Left hindlimb (tissue), 1 donor: ENCODE results near the gene BARX1.
"Not testable (repeated sequence)": the region's sequence is repeated elsewhere in the genome, so short reads cannot be mapped to it uniquely, and the experiment has no call there.

Experiments used
- DNase-seq: peaks from one replicate; pipeline ENCODE4 v3.0.0-alpha.2; 2018

BARX1 gene

DNA sequence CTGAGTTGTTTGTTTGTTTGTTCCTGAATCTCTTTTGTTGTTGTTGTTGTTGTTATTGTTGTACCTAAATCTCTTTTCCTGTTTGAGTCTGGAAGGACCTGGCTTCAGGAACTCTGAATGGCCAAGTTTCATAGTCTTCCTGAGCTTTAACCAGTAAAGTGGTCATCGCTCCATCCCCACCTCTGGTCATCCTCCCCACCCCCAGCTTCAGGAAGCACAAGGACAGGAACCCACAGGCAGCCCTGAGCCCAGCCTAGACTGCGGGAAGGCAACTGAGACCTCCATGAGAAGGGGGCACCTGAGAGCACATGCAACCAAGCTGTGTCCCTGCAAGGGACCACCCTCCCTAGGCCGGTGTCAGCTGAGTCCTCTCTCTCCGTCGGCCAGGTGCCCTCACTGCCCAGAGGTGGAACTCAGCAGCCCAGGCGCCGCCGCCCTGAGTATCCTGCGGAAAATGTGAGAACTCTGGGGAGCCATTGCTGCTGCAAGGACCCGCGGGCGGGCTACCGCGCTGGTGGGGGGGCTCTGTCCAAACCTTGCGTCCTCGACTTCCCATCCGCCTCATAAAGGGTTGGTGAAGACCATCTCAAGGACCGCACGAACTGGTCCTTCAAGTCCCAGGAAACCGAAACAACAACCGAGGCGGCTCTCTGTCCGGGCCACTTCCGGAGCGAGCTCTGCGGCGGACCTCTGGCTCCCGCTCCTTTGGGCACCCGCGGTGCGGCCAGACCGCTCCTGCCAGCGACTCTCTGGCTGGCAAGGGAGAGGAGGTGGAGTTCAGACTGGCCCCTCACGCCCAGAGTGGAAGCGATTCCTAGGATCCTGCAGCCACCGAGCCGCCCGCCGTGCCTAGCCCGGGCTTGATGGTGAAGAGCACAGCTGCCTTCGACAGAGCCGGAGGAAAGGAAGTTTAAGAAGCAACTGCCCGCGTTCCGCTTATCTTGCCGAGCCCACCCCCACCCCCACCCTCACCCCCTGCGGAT, 4.2 kb downstream of the BARX1 start:
- no peak for DNase-seq

- no peak for DNase-seq
Observed at GRCh38 chr9:93949694-93950449, 5.3 kb downstream of the BARX1 start.

- no peak for DNase-seq
Observed at GRCh38 chr9:93949073-93949693, 6.0 kb downstream of the BARX1 start.

DNA sequence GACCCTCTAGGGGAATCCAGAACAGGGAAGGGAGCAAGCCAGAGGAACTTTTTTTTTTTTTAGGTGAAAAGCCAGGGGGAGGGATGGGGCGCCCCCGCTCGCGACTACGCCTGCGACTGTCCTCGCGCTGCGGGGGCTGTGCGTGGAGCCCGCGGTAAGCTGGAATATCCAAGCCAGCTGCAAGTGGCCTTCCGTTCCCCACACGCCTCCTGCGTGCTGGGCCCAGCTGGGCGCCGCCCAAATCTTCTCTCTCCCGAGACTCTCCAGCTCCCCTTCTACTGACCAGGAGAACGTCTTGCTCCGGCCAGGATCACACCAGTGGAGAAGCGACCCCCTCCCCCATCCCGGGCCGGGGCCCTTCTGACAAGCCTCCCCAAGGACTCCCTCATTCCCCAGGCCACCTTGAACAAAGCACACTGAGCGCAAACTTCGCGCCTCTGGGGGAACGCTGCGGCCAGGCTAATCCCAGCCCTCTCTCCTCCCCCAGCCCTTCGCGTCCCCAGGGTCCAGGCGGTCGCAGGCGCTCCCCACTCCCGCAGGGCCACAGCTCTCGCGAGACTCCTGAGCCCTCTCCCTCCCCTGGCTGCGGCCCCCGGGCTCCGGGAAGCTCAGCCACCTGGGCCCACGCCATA, 6.6 kb downstream of the BARX1 start:
- DNase-seq: no peak

DNA sequence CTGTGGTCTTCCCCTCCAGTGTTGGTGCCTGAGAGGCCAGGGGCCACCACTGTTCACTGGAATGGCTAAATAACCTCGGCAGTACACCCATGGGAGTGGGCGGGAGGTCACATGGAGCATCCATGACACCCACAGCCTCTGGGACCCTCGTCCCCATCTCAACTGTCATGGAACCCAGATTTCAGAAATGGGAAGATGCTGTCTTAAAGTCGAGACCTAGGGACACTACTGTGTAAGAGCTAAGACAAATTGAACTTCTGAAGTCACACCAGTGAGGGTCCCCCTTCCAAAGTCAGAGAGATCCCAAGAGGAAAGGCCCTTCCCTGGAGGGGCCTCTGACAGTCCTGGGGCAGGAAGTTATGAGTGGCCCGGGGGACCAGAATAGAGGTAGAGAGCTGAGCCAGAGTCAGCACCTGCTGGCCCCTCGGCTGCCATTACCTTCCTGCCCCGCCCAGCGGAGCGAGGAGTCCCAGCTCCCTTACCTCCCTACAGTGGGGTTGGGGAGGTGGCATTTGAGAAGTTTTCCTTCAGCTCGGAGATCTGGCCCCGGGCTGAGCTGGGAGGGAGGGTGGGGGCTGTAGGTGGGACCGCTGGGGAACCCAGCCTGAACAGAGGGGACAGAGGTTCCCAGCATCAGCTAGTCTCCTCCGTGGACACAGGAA, 7.6 kb downstream of the BARX1 start:
- no peak for DNase-seq

GRCh38 chr9:93946338-93946712, 8.8 kb downstream of the BARX1 start:
- DNase-seq: no peak

DNA sequence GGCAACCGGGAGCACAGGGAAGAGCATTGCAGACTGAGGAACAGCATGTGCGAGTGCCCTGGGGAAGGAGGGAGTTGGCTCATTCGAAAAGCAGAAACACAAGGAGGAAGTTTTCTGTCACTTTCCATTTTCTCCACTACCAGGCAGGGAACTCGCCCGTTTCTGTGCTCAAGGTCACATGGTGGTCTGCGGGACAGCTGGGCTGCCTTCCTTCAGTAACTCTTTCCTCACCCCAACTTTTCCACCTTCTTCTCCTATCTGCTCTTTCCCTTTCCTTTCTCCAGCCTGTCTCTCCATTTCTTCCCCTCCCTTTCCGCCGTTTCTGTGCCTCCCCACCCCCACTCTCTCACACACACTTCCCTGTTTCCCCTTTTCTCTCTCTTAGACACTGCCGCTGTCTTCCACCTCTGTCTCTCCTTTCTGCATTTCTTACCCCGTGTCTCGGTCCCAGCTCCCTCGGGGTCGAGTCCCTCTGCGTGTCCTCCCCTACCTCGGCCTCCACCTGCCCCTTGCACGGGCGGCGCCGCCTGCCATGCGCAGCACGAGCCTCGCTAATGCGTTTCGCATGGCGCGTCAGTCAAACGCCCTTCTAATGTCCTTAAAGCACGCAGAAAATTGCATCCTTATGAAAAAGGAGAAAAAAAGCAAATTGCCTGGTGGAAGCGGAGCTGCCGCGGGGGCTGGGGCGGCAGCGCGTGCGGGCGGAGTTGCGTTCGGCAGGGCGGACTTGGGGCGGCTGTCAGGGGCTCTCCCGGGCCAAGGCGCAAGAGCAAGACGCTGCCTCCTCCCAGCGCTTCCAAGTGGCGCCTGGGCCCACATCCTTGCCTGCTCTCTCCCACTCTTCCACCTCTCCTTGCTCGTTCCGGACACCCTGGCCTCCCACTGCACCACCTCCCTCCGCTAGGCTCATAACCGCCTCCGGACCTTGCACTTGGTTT, 9.5 kb downstream of the BARX1 start:
- no peak for DNase-seq

DNA sequence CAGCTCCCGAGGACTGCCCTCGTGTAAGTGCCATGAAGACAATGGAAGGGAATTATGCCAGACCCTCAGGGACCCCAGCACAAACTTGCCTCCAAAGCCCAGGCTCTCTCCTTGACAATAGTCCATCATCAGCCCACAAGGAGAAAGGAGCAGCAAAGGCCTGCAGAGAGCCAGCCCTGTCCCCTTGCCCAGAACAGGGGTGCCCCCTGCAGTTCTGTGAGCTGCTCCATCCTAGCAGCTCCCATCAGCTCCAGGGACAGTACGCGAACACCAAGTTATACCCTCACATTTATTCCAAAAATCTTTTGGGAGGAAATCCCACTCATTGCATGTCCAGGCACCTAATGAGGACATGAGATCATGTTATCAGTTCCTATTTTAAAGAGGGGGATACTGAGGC, 11.1 kb downstream of the BARX1 start:
- no peak for DNase-seq

GRCh38 chr9:93942161-93942560, 13.0 kb downstream of the BARX1 start:
- DNase-seq: no peak

DNA sequence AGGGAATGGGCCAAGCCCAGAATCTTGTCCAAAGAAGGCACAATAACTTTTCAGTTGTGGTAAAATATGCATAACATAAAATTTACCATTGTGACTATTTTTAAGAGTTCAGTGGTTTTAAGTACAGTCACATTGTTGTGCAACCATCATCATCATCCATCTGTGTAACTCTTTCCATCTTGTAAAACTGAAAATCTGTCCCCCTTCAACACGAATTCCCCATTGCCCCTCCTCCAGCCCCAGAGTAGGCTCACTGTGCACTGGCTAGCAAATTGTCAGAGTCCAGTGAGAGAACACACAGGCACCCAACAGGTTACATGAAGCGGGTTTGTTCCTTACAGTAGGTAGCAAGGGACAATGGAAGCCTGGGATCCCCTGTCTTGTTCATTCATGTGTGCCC, 13.7 kb downstream of the BARX1 start:
- DNase-seq: no peak

DNA sequence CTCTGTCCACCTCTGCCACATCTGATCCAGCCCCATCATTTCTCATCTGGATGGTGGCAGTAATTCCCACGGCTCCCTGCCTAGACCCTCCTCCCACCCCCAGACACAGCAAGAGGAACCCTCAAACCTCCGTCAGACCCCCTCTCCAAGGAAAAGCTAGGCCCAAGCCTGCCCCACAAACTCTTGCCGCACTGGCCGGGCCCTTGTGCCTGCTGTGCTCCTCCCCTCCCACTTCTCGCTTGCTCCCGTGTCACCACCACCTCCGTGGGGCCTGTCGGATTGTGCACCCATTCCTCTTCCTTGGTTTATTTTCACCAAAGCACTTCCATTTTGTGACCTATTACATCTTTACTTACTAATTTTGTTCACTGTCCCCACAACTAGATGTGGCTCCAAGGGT, 14.2 kb downstream of the BARX1 start:
- no peak for DNase-seq

DNA sequence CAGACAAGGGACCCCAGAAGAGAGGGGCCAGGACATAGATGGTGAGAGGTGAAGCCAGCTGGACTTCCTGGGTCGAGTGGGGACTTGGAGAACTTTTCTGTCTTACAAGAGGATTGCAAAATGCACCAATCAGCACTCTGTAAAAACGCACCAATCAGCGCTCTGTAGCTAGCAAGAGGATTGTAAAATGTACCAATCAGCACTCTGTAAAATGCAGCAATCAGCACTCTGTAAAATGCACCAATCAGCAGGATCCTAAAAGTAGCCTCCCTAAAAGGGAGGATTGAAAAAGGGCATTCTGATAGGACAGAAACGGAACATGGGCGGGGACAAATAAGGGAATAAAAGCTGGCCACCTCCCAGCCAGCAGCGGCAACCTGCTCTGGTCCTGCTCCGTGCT, 15.6 kb downstream of the BARX1 start:
- not testable (repeated sequence) for DNase-seq

GRCh38 chr9:93937193-93937592, 18.0 kb downstream of the BARX1 start:
- DNase-seq: no peak

DNA sequence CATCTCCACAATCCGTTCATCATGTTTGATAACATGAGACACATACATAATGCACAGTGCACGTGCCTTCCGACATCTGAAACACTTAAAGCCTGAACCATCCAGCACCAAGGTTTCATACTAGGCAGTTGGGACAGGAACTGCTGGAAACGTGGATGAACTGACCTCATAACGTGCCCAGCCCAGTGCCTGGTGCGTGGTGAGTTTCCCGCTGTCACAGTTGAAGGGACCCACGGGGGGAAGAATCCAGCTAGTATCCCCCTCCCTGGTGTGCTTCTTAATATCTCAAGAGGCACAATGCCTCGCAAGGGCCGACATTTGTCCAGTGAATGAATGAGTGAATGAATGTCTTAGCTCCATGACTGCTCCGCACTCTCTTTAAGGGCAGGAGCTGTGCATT, 23.2 kb downstream of the BARX1 start:
- no peak for DNase-seq

DNA sequence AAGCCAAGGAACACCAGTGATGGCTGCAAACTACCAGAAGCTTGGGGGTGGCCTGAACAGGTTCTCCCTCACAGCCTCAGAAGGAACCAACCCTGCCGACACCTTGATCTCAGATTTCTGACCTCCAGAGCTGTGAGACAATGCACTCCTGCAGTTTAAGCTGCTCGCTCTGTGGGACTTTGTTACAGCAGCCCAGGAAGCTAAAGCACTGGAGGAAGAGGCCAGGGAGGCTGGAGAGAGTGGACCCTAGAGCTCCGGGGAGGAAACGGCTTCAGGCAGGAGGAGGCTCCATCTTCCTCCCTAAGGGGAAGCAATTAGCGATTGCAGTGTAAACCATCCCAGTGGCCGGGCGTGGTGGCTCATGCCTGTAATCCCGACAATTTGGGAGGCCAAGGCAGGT, 25.1 kb downstream of the BARX1 start:
- no peak for DNase-seq

DNA sequence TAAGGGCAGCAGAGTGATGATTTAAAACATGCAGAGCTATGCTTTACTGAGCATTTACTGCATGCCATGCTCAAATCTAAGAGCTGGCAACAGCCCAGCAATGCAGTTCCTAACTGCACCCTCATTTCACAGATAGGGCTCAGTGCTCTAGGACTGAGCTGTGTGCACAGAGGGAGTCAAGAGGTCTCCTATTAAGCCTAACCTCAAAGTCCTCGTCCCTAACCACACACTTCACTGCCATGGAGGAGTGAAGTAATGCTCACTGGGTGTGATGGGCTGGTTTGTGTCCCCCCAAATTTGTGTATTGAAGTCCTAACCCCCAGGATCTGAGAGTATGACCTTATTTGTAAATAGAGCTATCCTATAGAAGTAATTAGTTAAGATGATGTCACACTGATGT, 25.9 kb downstream of the BARX1 start:
- DNase-seq: no peak

GRCh38 chr9:93922535-93922934, 32.6 kb downstream of the BARX1 start:
- DNase-seq: no peak

DNA sequence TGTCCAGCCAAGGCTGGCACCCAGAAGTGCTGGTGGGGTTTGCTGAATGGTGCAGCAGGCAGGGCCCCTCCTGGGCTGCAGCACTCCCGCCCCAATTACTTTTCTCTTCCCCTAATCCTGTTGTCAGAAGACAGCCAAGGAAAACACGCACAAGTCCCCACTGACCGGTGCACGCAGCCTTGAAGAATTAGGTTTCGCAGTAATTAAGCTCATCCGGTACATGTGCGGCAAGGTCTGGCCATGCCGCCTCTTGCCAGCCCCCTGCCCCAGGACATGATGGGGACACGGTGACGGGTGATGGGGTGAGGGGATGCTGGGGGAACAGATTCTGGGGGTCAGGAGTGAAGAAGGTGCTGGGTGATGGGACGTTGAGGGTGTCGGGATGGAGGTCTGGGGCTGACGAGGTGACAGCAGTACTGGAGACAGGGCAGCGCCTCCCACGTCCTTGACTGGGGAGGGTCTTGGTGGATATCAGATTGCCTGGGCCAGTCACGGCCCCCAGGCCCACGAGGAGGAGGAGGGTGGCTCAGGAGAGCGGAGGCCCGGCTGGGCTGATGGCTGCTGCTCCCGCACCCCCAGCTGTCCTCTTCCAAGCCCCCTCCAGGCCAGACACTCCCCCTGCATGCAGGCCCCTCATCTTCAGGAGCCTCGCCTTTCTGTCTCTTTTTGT, 34.9 kb downstream of the BARX1 start:
- DNase-seq: no peak

DNA sequence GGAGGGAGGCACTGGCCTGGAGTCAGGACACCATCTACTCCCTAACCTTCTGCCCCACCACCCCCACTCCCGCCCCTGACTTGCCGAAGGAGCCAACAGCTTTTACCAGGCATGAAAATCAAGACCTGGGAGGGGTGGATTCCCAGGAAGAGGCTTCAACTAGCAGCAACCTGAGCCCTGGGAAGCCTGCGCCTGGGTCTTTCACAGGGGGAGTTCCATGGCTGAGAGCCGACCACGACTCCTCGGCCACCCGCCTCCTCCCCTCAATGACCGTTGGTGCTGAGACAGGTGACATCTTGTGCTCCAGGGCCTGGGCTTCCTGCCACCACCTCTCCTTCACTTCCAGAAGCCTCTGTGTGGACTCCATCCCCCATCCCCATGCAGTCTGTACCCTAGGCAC, 37.1 kb downstream of the BARX1 start:
- no peak for DNase-seq

DNA sequence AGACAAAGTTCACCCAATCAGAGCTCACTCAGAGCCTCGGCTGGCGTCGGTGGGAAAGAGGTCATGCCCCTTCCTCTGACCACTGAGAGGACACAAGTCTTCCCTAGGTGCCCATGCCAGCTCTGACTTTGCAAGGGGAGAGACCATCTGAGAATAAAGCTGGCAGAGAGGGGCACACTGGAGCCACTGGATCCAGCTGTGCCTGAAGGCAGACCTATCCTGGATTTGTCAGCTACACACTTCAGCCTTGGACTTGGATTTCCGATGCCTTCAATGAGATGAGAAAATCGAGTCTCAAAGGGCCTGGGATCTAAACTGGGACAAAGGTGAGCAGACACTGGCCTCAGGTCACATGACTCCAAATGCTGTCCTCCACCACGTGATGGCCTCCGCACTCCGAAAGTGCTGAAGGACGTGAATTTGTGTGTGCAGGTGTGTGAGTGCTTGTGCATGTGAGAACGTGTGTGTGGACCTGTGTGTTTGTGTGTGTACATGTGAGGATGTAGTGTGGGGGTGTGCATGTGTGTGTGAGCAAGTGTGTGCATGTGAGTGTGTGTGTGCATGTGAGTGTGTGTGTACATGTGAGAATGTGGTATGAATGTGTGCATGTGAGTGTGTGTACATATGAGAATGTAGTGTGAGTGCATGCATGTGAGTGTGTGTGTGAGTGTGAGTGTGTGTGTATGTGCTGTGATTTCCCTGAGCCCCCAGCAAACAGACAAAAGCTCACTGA, 37.9 kb downstream of the BARX1 start:
- DNase-seq: peak; percentile 13
